Loucy (cell line): Measurements from ENCODE around the gene SND1.

Experiments
- H2AFZ ChIP-seq: fragments of 200-600 bp; sonication (generic); 2 replicates; pipeline ENCODE4 v1.6.0; 2016; ENCODE audit warnings: antibody characterized with exemption, mild to moderate bottlenecking, low read length, moderate library complexity
- H3F3A ChIP-seq: fragments of 200-600 bp; 2 replicates; pipeline ENCODE4 v1.6.0; 2016; ENCODE audit warnings: antibody characterized with exemption, low read depth, mild to moderate bottlenecking
- H3K27me3 ChIP-seq: fragments of 200-600 bp; sonication (generic); 2 replicates; pipeline ENCODE4 v1.6.1; 2014; ENCODE audit warnings: low read length, mild to moderate bottlenecking; ENCODE audit not compliant: insufficient read depth, poor library complexity, severe bottlenecking
- H3K36me3 ChIP-seq: fragments of 200-600 bp; sonication (generic); 2 replicates; pipeline ENCODE4 v1.6.1; 2016; ENCODE audit warnings: low read length; ENCODE audit not compliant: insufficient read depth
- H3K4me1 ChIP-seq: fragments of 200-600 bp; sonication (generic); 2 replicates; pipeline ENCODE4 v1.5.1; 2014; ENCODE audit warnings: low read length, mild to moderate bottlenecking; ENCODE audit not compliant: insufficient read depth, poor library complexity, severe bottlenecking
- H3K4me2 ChIP-seq: fragments of 200-600 bp; sonication (generic); 2 replicates; pipeline ENCODE4 v1.6.0; 2014; ENCODE audit warnings: antibody characterized with exemption, low read length, low read depth, mild to moderate bottlenecking; ENCODE audit not compliant: poor library complexity, severe bottlenecking
- H3K4me3 ChIP-seq: fragments of 200-600 bp; sonication (generic); 2 replicates; pipeline ENCODE4 v1.5.1; 2014; ENCODE audit warnings: low read length, mild to moderate bottlenecking, mixed read lengths; ENCODE audit not compliant: poor library complexity, severe bottlenecking
- H3K79me2 ChIP-seq: fragments of 200-600 bp; sonication (generic); 2 replicates; pipeline ENCODE4 v1.6.1; 2014; ENCODE audit warnings: low read length; ENCODE audit not compliant: insufficient read depth
- H3K9ac ChIP-seq: fragments of 200-600 bp; sonication (generic); 2 replicates; pipeline ENCODE4 v1.6.0; 2014; ENCODE audit warnings: mild to moderate bottlenecking, low read depth, low read length, moderate library complexity; ENCODE audit not compliant: poor library complexity, severe bottlenecking
- H3K9me2 ChIP-seq: fragments of 200-600 bp; sonication (generic); replicated peaks from 2 replicates; pipeline ENCODE4 v1.6.1; 2016; ENCODE audit warnings: low read depth, low read length, mixed read lengths
- H3K9me3 ChIP-seq: fragments of 200-600 bp; sonication (generic); 2 replicates; pipeline ENCODE4 v1.6.1; 2014; ENCODE audit warnings: mild to moderate bottlenecking, antibody characterized with exemption, low read length, low read depth; ENCODE audit not compliant: insufficient read depth
- H4K20me1 ChIP-seq: fragments of 200-600 bp; sonication (generic); 2 replicates; pipeline ENCODE4 v1.6.0; 2014; ENCODE audit warnings: antibody characterized with exemption, low read length, mild to moderate bottlenecking; ENCODE audit not compliant: insufficient read depth, poor library complexity, severe bottlenecking
- CTCF ChIP-seq: fragments of 200-600 bp; sonication (generic); conservative IDR thresholded peaks from 2 replicates; pipeline ENCODE4 v1.5.1; 2014; ENCODE audit warnings: mild to moderate bottlenecking, antibody characterized with exemption, low read length
- EZH2phosphoT487 ChIP-seq: fragments of 200-600 bp; IDR thresholded peaks from 2 replicates; pipeline ENCODE4 v1.6.1; 2018; ENCODE audit warnings: antibody characterized with exemption, mild to moderate bottlenecking, moderate library complexity, borderline replicate concordance

Gene SND1

GRCh38 chr7:128074736-128075135 lies 422.7 kb downstream of the SND1 start:
- Histone ChIP-seq H3K9me2 (no peaks in the 10 kb centered on the region), H3K79me2 (no peaks in the 10 kb centered on the region), H3K27me3 (no peaks in the 10 kb centered on the region), H3K4me1 (peaks cover 3% of the 10 kb centered on the region), H3F3A (no peaks in the 10 kb centered on the region), H3K36me3 (peaks cover 47% of the 10 kb centered on the region; the same call in 1 of the 2 replicates), H4K20me1 (no peaks in the 10 kb centered on the region), H3K9ac (no peak overlapping the region), H3K9me3 (no peaks in the 10 kb centered on the region), H2AFZ (no peak overlapping the region), H3K4me2 (no peak overlapping the region), H3K4me3 (no peak overlapping the region)
- TF ChIP-seq EZH2phosphoT487: no peak
- no peak for TF ChIP-seq CTCF

GRCh38 chr7:128075242-128076095 lies 423.5 kb downstream of the SND1 start:
- H4K20me1 ChIP-seq: no peaks in the 10 kb centered on the region
- no peak overlapping the region for H3K9ac ChIP-seq
- no peaks in the 10 kb centered on the region for H3K27me3 ChIP-seq
- no peak overlapping the region for H3K4me3 ChIP-seq
- no peak overlapping the region for H3K4me2 ChIP-seq
- TF ChIP-seq EZH2phosphoT487: no peak
- TF ChIP-seq CTCF: no peak
- no peaks in the 10 kb centered on the region for H3F3A ChIP-seq
- H3K9me3 ChIP-seq: no peaks in the 10 kb centered on the region
- H3K9me2 ChIP-seq: no peaks in the 10 kb centered on the region
- H3K4me1 ChIP-seq: peaks cover 3% of the 10 kb centered on the region
- no peak overlapping the region for H2AFZ ChIP-seq
- no peaks in the 10 kb centered on the region for H3K79me2 ChIP-seq
- peaks cover 52% of the 10 kb centered on the region; the same call in 1 of the 2 replicates for H3K36me3 ChIP-seq

- Histone ChIP-seq H3K4me3 (no peak overlapping the region), H3K79me2 (no peaks in the 10 kb centered on the region), H3F3A (no peaks in the 10 kb centered on the region), H3K4me1 (peaks cover under 1% of the 10 kb centered on the region), H4K20me1 (no peaks in the 10 kb centered on the region), H3K9me2 (no peaks in the 10 kb centered on the region), H3K9me3 (no peaks in the 10 kb centered on the region), H3K36me3 (peaks cover 56% of the 10 kb centered on the region; the same call in 1 of the 2 replicates), H3K27me3 (no peaks in the 10 kb centered on the region), H3K4me2 (no peak overlapping the region), H3K9ac (no peak overlapping the region), H2AFZ (no peak overlapping the region)
- TF ChIP-seq CTCF (no peak), EZH2phosphoT487 (no peak)
Observed at GRCh38 chr7:128076196-128076795, 424.3 kb downstream of the SND1 start.
